Parathyroid adenoma (tissue), 2 donors: ENCODE measurements around the gene CERS1.

ENCODE experiments used
- H2AFZ ChIP-seq: fragments of 300-600 bp; sonication (generic); one replicate; pipeline ENCODE4 v1.7.0; 2017; ENCODE audit warnings: antibody characterized with exemption, mild to moderate bottlenecking
- H3K27ac ChIP-seq: fragments of 300-600 bp; sonication (generic); one replicate; pipeline ENCODE4 v1.7.0; 2017
- H3K27me3 ChIP-seq: fragments of 300-600 bp; sonication (generic); one replicate; pipeline ENCODE4 v1.7.0; 2017; ENCODE audit warnings: low read length; ENCODE audit not compliant: control insufficient read depth, insufficient read depth
- H3K36me3 ChIP-seq: fragments of 300-600 bp; sonication (generic); one replicate; pipeline ENCODE4 v1.7.0; 2017; ENCODE audit warnings: low read length; ENCODE audit not compliant: control insufficient read depth, insufficient read depth
- H3K4me1 ChIP-seq: fragments of 300-600 bp; sonication (generic); one replicate; pipeline ENCODE4 v1.7.0; 2017; ENCODE audit warnings: control low read depth
- H3K4me2 ChIP-seq: fragments of 300-600 bp; sonication (generic); one replicate; pipeline ENCODE4 v1.7.0; 2017; ENCODE audit warnings: low read length
- H3K4me3 ChIP-seq: fragments of 300-600 bp; sonication (generic); one replicate; pipeline ENCODE4 v1.7.0; 2017; ENCODE audit warnings: low read depth, low read length
- H3K79me2 ChIP-seq: fragments of 300-600 bp; sonication (generic); one replicate; pipeline ENCODE4 v1.7.0; 2017; ENCODE audit warnings: control low read depth
- H3K9ac ChIP-seq: fragments of 300-600 bp; sonication (generic); one replicate; pipeline ENCODE4 v1.7.0; 2017; ENCODE audit warnings: mild to moderate bottlenecking
- H3K9me3 ChIP-seq: fragments of 300-600 bp; sonication (generic); one replicate; pipeline ENCODE4 v1.7.0; 2017; ENCODE audit warnings: low read length; ENCODE audit not compliant: control insufficient read depth
- CTCF ChIP-seq: fragments of 300-600 bp; sonication (generic); IDR thresholded peaks from one replicate; pipeline ENCODE4 v1.7.0; 2017; ENCODE audit warnings: antibody characterized with exemption, mild to moderate bottlenecking
- donor health status: primary hyperparathyroidism.

CERS1 gene

GRCh38 chr19:18854982-18855381 lies 41.0 kb downstream of the CERS1 start:
- Histone ChIP-seq H3K4me2 (no peak overlapping the region), H3K27me3 (no peaks in the 10 kb centered on the region), H3K9ac (no peak overlapping the region), H3K4me1 (peaks cover 3% of the 10 kb centered on the region), H3K4me3 (no peak overlapping the region), H2AFZ (no peak overlapping the region), H3K27ac (no peak overlapping the region), H3K9me3 (no peaks in the 10 kb centered on the region), H3K79me2 (peaks cover 65% of the 10 kb centered on the region), H3K36me3 (no peaks in the 10 kb centered on the region)
- TF ChIP-seq CTCF = no peak

- Histone ChIP-seq H3K9ac (no peak overlapping the region), H3K4me3 (no peak overlapping the region), H3K27me3 (no peaks in the 10 kb centered on the region), H3K27ac (no peak overlapping the region), H3K9me3 (no peaks in the 10 kb centered on the region), H2AFZ (no peak overlapping the region), H3K36me3 (no peaks in the 10 kb centered on the region), H3K4me2 (no peak overlapping the region), H3K4me1 (peaks cover 12% of the 10 kb centered on the region), H3K79me2 (peaks cover 67% of the 10 kb centered on the region)
- TF ChIP-seq CTCF = no peak
These were observed 42.1 kb downstream of the CERS1 start for GRCh38 chr19:18853755-18854427.

GRCh38 chr19:18852648-18853047 lies 43.3 kb downstream of the CERS1 start:
- H3K79me2 ChIP-seq = peaks cover 68% of the 10 kb centered on the region
- no peak overlapping the region for H3K9ac ChIP-seq
- TF ChIP-seq CTCF = no peak
- H3K4me3 ChIP-seq = no peak overlapping the region
- no peak overlapping the region for H2AFZ ChIP-seq
- H3K27ac ChIP-seq = no peak overlapping the region
- no peak overlapping the region for H3K4me2 ChIP-seq
- no peaks in the 10 kb centered on the region for H3K9me3 ChIP-seq
- peaks cover 16% of the 10 kb centered on the region for H3K4me1 ChIP-seq
- H3K36me3 ChIP-seq = no peaks in the 10 kb centered on the region
- H3K27me3 ChIP-seq = no peaks in the 10 kb centered on the region

- Histone ChIP-seq H3K27ac (no peak overlapping the region), H3K4me3 (no peak overlapping the region), H3K4me2 (no peak overlapping the region), H3K9ac (no peak overlapping the region), H3K9me3 (no peaks in the 10 kb centered on the region), H3K4me1 (peaks cover 18% of the 10 kb centered on the region), H3K79me2 (peaks cover 65% of the 10 kb centered on the region), H3K27me3 (no peaks in the 10 kb centered on the region), H2AFZ (no peak overlapping the region), H3K36me3 (no peaks in the 10 kb centered on the region)
- TF ChIP-seq CTCF = no peak
These were observed 44.2 kb downstream of the CERS1 start for GRCh38 chr19:18851673-18852325.
